HepG2 (cell line): ENCODE results near the gene CEBPE. TPM values are rescaled to one million over a fixed set of nuclear protein-coding genes. Genes with fewer than 3 reads are reported as not detected.

ENCODE experiments used
- ATAC-seq: fragments of 200-7000 bp; cut with Tn5 transposase; 3 replicates; pipeline ENCODE4 v1.9.1; 2020; ENCODE audit warnings: mild to moderate bottlenecking, moderate library complexity
- BruUV-seq: library from RNA; stranded (reverse); fragments of 400-500 nt; replicated peaks from 2 replicates; lab custom pipeline; 2021; lab: Mats Ljungman, UMichigan
- CTCF ChIA-PET: fragments of 300-600 bp; formaldehyde crosslinking; extraction: SDS; loops from one replicate; lab custom pipeline; 2021; ENCODE audit warnings: low total read pairs, inconsistent platforms, low intra/inter-chr PET ratio; lab: Yijun Ruan, JAX
- POLR2A ChIA-PET: fragments of 350-600 bp; sonication (Branson Sonifier 250); formaldehyde crosslinking; loops from one replicate; lab custom pipeline; 2020; ENCODE audit warnings: antibody characterized with exemption, inconsistent platforms; lab: Yijun Ruan, JAX
- DNase-seq: peaks from one replicate; pipeline ENCODE4 v3.0.0-alpha.2; 2015; ENCODE audit warnings: low spot score
- FAIRE-seq: peaks from 3 replicates; lab custom pipeline; 2011; peaks lifted over from hg19 to GRCh38; lab: Jason Lieb, UNC
- H2AFZ ChIP-seq: one replicate; pipeline ENCODE4 v1.6.1; 2011; ENCODE audit warnings: low read length, inconsistent platforms
- H3K27ac ChIP-seq: fragments of 300-600 bp; 3 replicates; pipeline ENCODE4 v1.8.0; 2011; ENCODE audit warnings: mixed run types, mild to moderate bottlenecking, mixed read lengths, low read length, inconsistent platforms; ENCODE audit not compliant: insufficient read depth; ENCODE audit errors: extremely low read length
- H3K27me3 ChIP-seq, 2 experiments: fragments of 200-600 bp in 1 of 2; 2 replicates in 1 of 2; 3 replicates in 1 of 2; pipeline versions ENCODE4 v1.6.0 to v1.8.0; 2011; ENCODE audit warnings: low read length in 2 of 2, mild to moderate bottlenecking in 2 of 2, moderate library complexity in 2 of 2, inconsistent platforms in 1 of 2; ENCODE audit not compliant: insufficient read depth in 2 of 2, control insufficient read depth in 1 of 2
- H3K36me3 ChIP-seq, 2 experiments: fragments of 200-600 bp in 1 of 2; replicated peaks in 1 of 2; 2 replicates in 1 of 2; 3 replicates in 1 of 2; pipeline versions ENCODE4 v1.5.1 to v1.8.0; 2011; ENCODE audit warnings: low read length in 2 of 2, inconsistent platforms in 1 of 2; ENCODE audit not compliant: insufficient read depth in 2 of 2, control insufficient read depth in 1 of 2
- H3K4me1 ChIP-seq: 2 replicates; pipeline ENCODE4 v1.5.1; 2012; ENCODE audit warnings: low read length, inconsistent platforms; ENCODE audit not compliant: insufficient read depth
- H3K4me2 ChIP-seq: 2 replicates; pipeline ENCODE4 v1.6.0; 2011; ENCODE audit warnings: low read depth, low read length, inconsistent platforms
- H3K4me3 ChIP-seq, 3 experiments: fragments of 200-600 bp in 1 of 3; sonication (generic), shearing (Covaris generic) in 1 of 3; replicated peaks in 1 of 3; 2 replicates each; pipeline ENCODE4 v1.5.1; 2011 to 2016; ENCODE audit warnings: low read length in 3 of 3, inconsistent platforms in 2 of 3, low read depth in 2 of 3, mild to moderate bottlenecking in 2 of 3, control low read depth in 1 of 3, mixed read lengths in 1 of 3; ENCODE audit not compliant: insufficient read depth in 1 of 3
- H3K79me2 ChIP-seq: one replicate; pipeline ENCODE4 v1.6.1; 2011; ENCODE audit warnings: low read length, inconsistent platforms; ENCODE audit not compliant: insufficient read depth
- H3K9ac ChIP-seq: 2 replicates; pipeline ENCODE4 v1.6.0; 2011; ENCODE audit warnings: mild to moderate bottlenecking, low read depth, low read length, inconsistent platforms; ENCODE audit not compliant: insufficient read depth
- H3K9me3 ChIP-seq: 2 replicates; pipeline ENCODE4 v1.5.1; 2012; ENCODE audit warnings: mild to moderate bottlenecking, low read length
- H4K20me1 ChIP-seq: 2 replicates; pipeline ENCODE4 v1.6.0; 2011; ENCODE audit warnings: inconsistent platforms, mild to moderate bottlenecking, low read length, moderate library complexity; ENCODE audit not compliant: insufficient read depth
- FOXP1 ChIP-seq, 2 experiments: fragments of 450-650 bp in 1 of 2; IDR thresholded peaks; 2 replicates each; pipeline ENCODE4 v1.6.1; 2017 to 2018; ENCODE audit warnings: antibody characterized with exemption in 1 of 2
- HOXA9 ChIP-seq: sonication (generic); formaldehyde crosslinking; IDR thresholded peaks from 2 replicates; pipeline ENCODE4 v1.8.1; 2022; ENCODE audit warnings: missing genetic modification reagents, mild to moderate bottlenecking, moderate library complexity, borderline replicate concordance
- LCORL ChIP-seq, 2 experiments: fragments of 450-650 bp in 1 of 2; sonication (generic) in 1 of 2; formaldehyde crosslinking in 1 of 2; IDR thresholded peaks; 2 replicates each; pipeline versions ENCODE4 v1.5.0 to v1.6.1; 2017 to 2020; ENCODE audit warnings: antibody characterized with exemption in 1 of 2, missing genetic modification reagents in 1 of 2
- MED13 ChIP-seq: sonication (generic); formaldehyde crosslinking; IDR thresholded peaks from 2 replicates; pipeline ENCODE4 v1.5.0; 2020; ENCODE audit warnings: missing genetic modification reagents
- NBN ChIP-seq: fragments of 450-650 bp; conservative IDR thresholded peaks from 2 replicates; pipeline ENCODE4 v1.6.1; 2017
- RAD51 ChIP-seq: fragments of 450-650 bp; IDR thresholded peaks from 2 replicates; pipeline ENCODE4 v1.6.1; 2016; ENCODE audit warnings: borderline replicate concordance
- RFX3 ChIP-seq: IDR thresholded peaks from 2 replicates; pipeline ENCODE4 v1.6.1; 2016; ENCODE audit warnings: missing biosample characterization, missing genetic modification reagents
- SKI ChIP-seq: fragments of 450-650 bp; IDR thresholded peaks from one replicate; pipeline ENCODE4 v1.6.1; 2018; ENCODE audit warnings: mild to moderate bottlenecking; ENCODE audit not compliant: partially characterized antibody
- WGBS: methylation state at CpG from one replicate; pipeline ENCODE4 v1.1.6; 2017; ENCODE audit warnings: low lambda C conversion rate; 5-methylcytosine and 5-hydroxymethylcytosine counted together
- in situ Hi-C: cut with HindIII; loops from 2 replicates; pipeline ENCODE4 v1.10.0; 2017; ENCODE audit warnings: low pct_unique_long_range_greater_than_20kb; ENCODE audit not compliant: extremely low pct_ligation_motif_present
- intact Hi-C: fragments of 100-400 bp; cut with micrococcal nuclease; formaldehyde crosslinking; loops from one replicate; pipeline ENCODE4 v1.10.0; 2022; ENCODE audit not compliant: unreplicated experiment
- polyA plus RNA-seq, 8 experiments: library from polyadenylated mRNA; depleted of rRNA in 3 of 8; stranded (reverse) in 7 of 8; unstranded in 1 of 8; fragments of >200 nt; fragmentation: Illumina TruSeq in 4 of 8; extraction: Trizol in 4 of 8; gene quantifications; 2 replicates each; pipeline versions ENCODE4 v1.2.1 to v1.2.3, GENCODE V29; 2011 to 2016; ENCODE audit warnings: low read depth in 4 of 8, missing spikeins in 1 of 8, mixed read lengths in 1 of 8; ENCODE audit not compliant: insufficient read depth in 1 of 8
- total RNA-seq, 5 experiments: library from RNA; depleted of rRNA; stranded (reverse); fragments of >200 nt; fragmentation: Illumina TruSeq; extraction: Trizol; gene quantifications; 2 replicates each; pipeline ENCODE4 v1.2.3, GENCODE V29; 2016; ENCODE audit warnings: low read depth in 1 of 5
- TF ChIP-seq, protein P1 (sequence below): IDR thresholded peaks from 2 replicates; pipeline ENCODE4 v1.6.1; 2016; ENCODE audit warnings: missing biosample characterization, missing genetic modification reagents, low read depth
- TF ChIP-seq, protein P2 (sequence below): fragments of 450-650 bp; IDR thresholded peaks from 2 replicates; pipeline ENCODE4 v1.6.1; 2017
- TF ChIP-seq, protein P3 (sequence below): sonication (generic); formaldehyde crosslinking; IDR thresholded peaks from 2 replicates; pipeline ENCODE4 v1.5.1; 2020; ENCODE audit warnings: mild to moderate bottlenecking, moderate library complexity, missing genetic modification reagents
- TF ChIP-seq, protein P4 (sequence below): sonication (generic); formaldehyde crosslinking; IDR thresholded peaks from 2 replicates; pipeline ENCODE4 v1.4.0; 2020; ENCODE audit warnings: mild to moderate bottlenecking, missing genetic modification reagents

Gene CEBPE
- total and polyA plus RNA-seq, 2 of the 13 experiments (the other 11 are each of a cell fraction or from before 2014, with no cell fraction given): 0.09 to 0.11 TPM

DNA sequence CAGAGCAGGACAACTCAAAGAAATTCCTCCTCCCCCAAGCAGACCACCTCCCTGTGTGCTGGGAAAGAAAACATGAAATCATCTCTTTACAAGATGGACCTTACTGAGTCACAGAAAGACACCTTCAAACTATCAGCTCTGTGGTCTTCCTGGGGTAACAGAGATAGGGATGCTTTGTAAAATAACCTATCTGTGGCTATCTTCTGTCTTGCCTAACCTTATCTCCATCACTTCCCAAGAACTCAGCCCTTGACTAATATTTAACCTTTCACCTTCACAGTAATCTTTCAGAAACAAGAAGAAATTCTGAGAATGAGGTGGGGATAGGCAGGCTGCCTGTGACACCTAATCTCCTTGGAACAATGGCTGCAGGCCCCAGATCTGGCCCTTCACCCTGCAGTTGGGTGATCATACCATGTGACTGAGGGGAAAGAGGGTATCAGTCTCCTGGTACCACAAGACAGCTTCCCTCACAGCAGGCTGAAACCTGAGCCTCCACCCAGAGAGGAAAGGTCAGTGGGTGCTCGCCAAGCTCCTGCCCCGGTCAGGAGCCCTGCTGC lies 27.4 kb upstream of the CEBPE start:
- ChIA-PET POLR2A (no interaction called here), CTCF (no interaction called here)
- Histone ChIP-seq H3K27ac (no peak overlapping the region), H3K9ac (no peak overlapping the region), H3K79me2 (no peaks in the 10 kb centered on the region), H3K4me1 (no peaks in the 10 kb centered on the region), H3K9me3 (no peaks in the 10 kb centered on the region), H4K20me1 (no peaks in the 10 kb centered on the region), H2AFZ (no peak overlapping the region), H3K4me2 (no peak overlapping the region), H3K4me3 (no peak overlapping the region), H3K27me3 (peaks cover 8 to 35% of the 10 kb centered on the region in 2 experiments; a peak in 4 of 5 replicates), H3K36me3 (no peaks in the 10 kb centered on the region)
- intact Hi-C loops (no loop called here), in situ Hi-C loops (no loop called here)
- FAIRE-seq (no peak), ATAC-seq (no peak), DNase-seq (no peak)
- BruUV-seq: no TSS peak
- TF ChIP-seq FOXP1 (IDR thresholded peaks at IDR 0.05): no peak
- TF ChIP-seq FOXP1 (CRISPR knock-in tag; IDR thresholded peaks at IDR 0.05): no peak
- no peak for TF ChIP-seq RFX3 (CRISPR knock-in tag)
- TF ChIP-seq MED13 (CRISPR knock-in tag): no peak
- TF ChIP-seq, protein P1, sequence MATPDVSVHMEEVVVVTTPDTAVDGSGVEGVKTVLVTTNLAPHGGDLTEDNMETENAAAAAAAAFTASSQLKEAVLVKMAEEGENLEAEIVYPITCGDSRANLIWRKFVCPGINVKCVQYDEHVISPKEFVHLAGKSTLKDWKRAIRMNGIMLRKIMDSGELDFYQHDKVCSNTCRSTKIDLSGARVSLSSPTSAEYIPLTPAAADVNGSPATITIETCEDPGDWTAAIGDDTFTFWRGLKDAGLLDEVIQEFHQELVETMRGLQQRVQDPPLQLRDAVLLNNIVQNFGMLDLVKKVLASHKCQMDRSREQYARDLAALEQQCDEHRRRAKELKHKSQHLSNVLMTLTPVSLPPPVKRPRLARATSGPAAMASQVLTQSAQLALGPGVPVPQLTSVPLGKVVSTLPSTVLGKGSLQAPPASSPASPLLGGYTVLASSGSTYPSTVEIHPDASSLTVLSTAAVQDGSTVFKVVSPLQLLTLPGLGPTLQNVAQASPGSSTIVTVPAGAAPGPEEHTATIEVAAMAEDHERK (CRISPR knock-in tag): no peak
- no peak for TF ChIP-seq RAD51
- TF ChIP-seq LCORL (IDR thresholded peaks at IDR 0.05): no peak
- TF ChIP-seq LCORL (CRISPR knock-in tag; IDR thresholded peaks at IDR 0.05): no peak
- no peak for TF ChIP-seq NBN
- TF ChIP-seq, protein P2, sequence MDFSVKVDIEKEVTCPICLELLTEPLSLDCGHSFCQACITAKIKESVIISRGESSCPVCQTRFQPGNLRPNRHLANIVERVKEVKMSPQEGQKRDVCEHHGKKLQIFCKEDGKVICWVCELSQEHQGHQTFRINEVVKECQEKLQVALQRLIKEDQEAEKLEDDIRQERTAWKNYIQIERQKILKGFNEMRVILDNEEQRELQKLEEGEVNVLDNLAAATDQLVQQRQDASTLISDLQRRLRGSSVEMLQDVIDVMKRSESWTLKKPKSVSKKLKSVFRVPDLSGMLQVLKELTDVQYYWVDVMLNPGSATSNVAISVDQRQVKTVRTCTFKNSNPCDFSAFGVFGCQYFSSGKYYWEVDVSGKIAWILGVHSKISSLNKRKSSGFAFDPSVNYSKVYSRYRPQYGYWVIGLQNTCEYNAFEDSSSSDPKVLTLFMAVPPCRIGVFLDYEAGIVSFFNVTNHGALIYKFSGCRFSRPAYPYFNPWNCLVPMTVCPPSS: no peak
- no peak for TF ChIP-seq HOXA9 (CRISPR knock-in tag)
- TF ChIP-seq, protein P3, sequence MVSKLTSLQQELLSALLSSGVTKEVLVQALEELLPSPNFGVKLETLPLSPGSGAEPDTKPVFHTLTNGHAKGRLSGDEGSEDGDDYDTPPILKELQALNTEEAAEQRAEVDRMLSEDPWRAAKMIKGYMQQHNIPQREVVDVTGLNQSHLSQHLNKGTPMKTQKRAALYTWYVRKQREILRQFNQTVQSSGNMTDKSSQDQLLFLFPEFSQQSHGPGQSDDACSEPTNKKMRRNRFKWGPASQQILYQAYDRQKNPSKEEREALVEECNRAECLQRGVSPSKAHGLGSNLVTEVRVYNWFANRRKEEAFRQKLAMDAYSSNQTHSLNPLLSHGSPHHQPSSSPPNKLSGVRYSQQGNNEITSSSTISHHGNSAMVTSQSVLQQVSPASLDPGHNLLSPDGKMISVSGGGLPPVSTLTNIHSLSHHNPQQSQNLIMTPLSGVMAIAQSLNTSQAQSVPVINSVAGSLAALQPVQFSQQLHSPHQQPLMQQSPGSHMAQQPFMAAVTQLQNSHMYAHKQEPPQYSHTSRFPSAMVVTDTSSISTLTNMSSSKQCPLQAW (CRISPR knock-in tag): no peak
- TF ChIP-seq SKI: no peak
- TF ChIP-seq, protein P4, sequence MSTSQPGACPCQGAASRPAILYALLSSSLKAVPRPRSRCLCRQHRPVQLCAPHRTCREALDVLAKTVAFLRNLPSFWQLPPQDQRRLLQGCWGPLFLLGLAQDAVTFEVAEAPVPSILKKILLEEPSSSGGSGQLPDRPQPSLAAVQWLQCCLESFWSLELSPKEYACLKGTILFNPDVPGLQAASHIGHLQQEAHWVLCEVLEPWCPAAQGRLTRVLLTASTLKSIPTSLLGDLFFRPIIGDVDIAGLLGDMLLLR (CRISPR knock-in tag): no peak
- WGBS: 6% methylated on average over 2 of the region's 2 CpGs
